GM12873 (cell line): Measurements from ENCODE around the gene ZKSCAN3.

Experiments
- TF ChIP-seq, protein P1 (sequence below): IDR thresholded peaks from 2 replicates; pipeline ENCODE4 v1.5.1; 2012; ENCODE audit warnings: low read depth, mild to moderate bottlenecking, moderate library complexity, low read length, control low read depth; ENCODE audit not compliant: insufficient read depth; ENCODE audit errors: missing control alignments

The ZKSCAN3 gene

DNA sequence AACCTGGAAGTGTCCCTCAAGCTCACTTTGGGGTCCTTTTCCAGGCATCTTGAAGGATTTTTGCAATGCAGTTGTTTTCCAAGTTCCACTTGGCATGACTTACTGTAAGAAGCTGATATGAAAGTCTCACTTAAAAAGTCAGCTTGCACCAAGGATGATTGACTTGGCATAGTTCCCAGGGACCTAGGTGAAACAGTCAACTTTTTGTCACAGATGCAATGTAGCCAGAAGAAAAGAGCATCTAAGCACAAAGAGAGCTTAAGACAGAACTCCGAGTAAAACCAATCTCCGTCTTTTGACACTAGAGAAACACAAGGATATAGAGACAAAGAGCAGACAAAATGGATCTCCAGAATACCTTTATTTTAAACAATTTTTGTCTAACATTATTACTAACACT, 52.5 kb downstream of the ZKSCAN3 start:
- TF ChIP-seq, protein P1, sequence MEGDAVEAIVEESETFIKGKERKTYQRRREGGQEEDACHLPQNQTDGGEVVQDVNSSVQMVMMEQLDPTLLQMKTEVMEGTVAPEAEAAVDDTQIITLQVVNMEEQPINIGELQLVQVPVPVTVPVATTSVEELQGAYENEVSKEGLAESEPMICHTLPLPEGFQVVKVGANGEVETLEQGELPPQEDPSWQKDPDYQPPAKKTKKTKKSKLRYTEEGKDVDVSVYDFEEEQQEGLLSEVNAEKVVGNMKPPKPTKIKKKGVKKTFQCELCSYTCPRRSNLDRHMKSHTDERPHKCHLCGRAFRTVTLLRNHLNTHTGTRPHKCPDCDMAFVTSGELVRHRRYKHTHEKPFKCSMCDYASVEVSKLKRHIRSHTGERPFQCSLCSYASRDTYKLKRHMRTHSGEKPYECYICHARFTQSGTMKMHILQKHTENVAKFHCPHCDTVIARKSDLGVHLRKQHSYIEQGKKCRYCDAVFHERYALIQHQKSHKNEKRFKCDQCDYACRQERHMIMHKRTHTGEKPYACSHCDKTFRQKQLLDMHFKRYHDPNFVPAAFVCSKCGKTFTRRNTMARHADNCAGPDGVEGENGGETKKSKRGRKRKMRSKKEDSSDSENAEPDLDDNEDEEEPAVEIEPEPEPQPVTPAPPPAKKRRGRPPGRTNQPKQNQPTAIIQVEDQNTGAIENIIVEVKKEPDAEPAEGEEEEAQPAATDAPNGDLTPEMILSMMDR = no peak

DNA sequence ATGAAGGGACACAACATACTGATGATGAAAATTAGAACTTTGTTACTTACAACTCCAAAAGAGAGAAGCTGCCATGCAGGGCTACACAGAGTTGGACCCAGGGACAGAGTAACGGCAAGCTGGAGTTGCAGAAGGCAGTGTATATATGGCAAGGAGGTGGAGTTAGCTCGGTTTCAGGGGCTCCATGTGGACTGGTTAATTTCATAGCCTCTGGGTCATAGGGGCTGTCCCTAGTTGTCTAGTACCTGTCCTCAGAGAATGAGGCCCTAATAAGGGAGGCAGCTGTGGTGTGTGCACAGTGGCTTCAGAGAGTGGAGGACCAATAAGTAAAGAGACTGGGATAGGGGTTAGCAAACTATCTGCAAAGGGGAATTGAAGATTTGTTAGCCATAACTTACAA, 57.7 kb downstream of the ZKSCAN3 start:
- TF ChIP-seq, protein P1 = no peak

DNA sequence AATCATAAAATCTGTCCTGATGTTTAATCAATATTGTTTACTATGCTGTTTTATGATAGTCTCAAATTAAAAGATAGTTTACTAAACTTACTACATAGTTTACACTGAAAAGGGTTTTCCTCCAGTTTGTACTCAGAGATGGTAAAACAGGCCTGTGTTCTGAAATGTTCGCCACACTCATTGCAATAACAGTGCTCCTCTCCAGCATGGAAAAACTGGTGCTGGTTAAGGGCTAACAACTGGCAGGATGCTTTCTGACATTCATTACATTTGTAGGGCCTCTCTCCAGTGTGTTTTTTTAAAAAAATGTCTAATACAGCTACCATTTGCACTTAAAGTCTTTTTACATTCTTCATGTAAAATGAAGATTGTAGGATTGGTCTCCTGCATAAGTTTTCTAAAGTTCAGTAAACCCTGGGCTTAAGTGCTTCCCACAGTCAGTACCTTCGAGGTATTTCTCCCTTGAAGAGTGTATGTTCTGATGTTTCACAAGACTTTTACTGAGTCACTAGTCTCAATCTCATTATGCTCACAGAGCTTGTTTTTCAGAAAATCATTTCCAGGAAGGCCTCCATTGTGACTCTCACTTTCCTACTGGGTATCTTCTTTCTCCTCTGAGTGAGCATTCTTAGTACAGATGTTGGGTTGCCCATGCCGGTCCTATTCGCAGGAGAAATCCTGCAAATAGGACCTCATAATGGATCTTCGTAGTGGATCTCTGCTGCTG, 58.5 kb downstream of the ZKSCAN3 start:
- TF ChIP-seq, protein P1 = no peak

DNA sequence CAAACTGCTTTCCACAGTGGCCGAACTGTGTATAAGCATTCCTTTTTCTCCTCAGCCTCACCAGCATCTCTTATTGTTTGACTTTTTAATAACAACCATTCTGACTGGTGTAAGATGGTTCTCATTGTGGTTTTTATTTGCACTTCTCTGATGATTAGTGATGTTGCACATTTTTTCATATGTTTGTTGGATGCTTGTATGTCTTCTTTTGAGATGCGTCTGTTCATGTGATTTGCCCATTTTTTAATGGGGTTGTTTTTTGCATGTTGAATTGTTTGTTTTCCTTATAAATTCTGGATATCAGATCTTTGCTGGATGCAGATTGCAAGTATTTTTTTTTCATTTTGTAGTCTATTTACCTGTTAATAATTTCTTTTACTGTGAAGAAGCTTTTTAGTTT, 61.0 kb downstream of the ZKSCAN3 start:
- TF ChIP-seq, protein P1 = no peak

DNA sequence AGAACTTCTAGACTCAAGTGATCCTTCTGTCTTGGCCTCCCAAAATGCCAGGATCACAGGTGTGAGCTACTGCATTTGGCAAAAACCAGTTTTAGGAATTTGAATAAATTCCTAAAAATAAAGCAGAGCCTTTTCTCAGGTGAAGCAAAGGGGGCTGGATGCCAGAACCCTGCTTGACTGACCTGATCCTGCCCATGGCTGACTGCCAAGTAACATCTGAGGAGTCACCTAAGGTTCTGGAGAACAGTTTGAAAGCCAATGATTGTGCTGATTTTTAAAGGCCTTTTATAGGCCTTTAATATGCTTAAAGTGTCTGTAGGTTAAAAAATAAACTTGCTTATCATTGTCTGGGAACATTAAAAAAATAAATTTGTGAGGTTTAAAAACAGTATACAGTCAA, 63.9 kb downstream of the ZKSCAN3 start:
- TF ChIP-seq, protein P1 = no peak
